ENCODE data around the gene SELENON.

The SELENON gene

GRCh38 chr1:25858906-25859789, 59.2 kb downstream of the SELENON start, which contains the start of gene AUNIP:
Gene AUNIP, minus strand, starts transcription at chr1:25859457. Its CDS starts 100 bp downstream, at chr1:25859357.
- no peak for TF ChIP-seq CTCF (IDR thresholded peaks at IDR 0.05; ENCODE audit: insufficient read depth, low read length, poor library complexity, severe bottlenecking)
- Histone ChIP-seq H3K27me3 (replicated peaks; ENCODE audit: control insufficient read depth, insufficient read depth, low read length) (no peaks in the 10 kb centered on the region), H3K36me3 (ENCODE audit: control insufficient read depth, insufficient read depth, low read length) (no peaks in the 10 kb centered on the region; the same call in none of the 2 replicates), H3K4me3 (replicated peaks; ENCODE audit: low read depth, low read length) (peak within 1 kb of the TSS; percentile 91)
- DNase-seq (ENCODE audit: extremely low read depth, insufficient read length) = peak; percentile 94

- Histone ChIP-seq H3K36me3 (ENCODE audit: control insufficient read depth, insufficient read depth, low read length) (no peaks in the 10 kb centered on the region; the same call in none of the 2 replicates), H3K27me3 (replicated peaks; ENCODE audit: control insufficient read depth, insufficient read depth, low read length) (no peaks in the 10 kb centered on the region), H3K4me3 (replicated peaks; ENCODE audit: low read depth, low read length) (no peak overlapping the region)
- no peak for TF ChIP-seq CTCF (IDR thresholded peaks at IDR 0.05; ENCODE audit: insufficient read depth, low read length, poor library complexity, severe bottlenecking)
- DNase-seq (ENCODE audit: extremely low read depth, insufficient read length) = no peak
Measured at GRCh38 chr1:25861316-25862286, 61.6 kb downstream of the SELENON start.

- DNase-seq (ENCODE audit: extremely low read depth, insufficient read length) = no peak
- H3K4me3 ChIP-seq (replicated peaks; ENCODE audit: low read depth, low read length) = no peak overlapping the region
- H3K27me3 ChIP-seq (replicated peaks; ENCODE audit: control insufficient read depth, insufficient read depth, low read length) = no peaks in the 10 kb centered on the region
- no peaks in the 10 kb centered on the region; the same call in none of the 2 replicates for H3K36me3 ChIP-seq (ENCODE audit: control insufficient read depth, insufficient read depth, low read length)
- no peak for TF ChIP-seq CTCF (IDR thresholded peaks at IDR 0.05; ENCODE audit: insufficient read depth, low read length, poor library complexity, severe bottlenecking)
Measured at GRCh38 chr1:25862785-25863485, 62.9 kb downstream of the SELENON start.

- DNase-seq (ENCODE audit: extremely low read depth, insufficient read length) = no peak
- no peaks in the 10 kb centered on the region for H3K27me3 ChIP-seq (replicated peaks; ENCODE audit: control insufficient read depth, insufficient read depth, low read length)
- no peak overlapping the region for H3K4me3 ChIP-seq (replicated peaks; ENCODE audit: low read depth, low read length)
- no peak for TF ChIP-seq CTCF (IDR thresholded peaks at IDR 0.05; ENCODE audit: insufficient read depth, low read length, poor library complexity, severe bottlenecking)
- H3K36me3 ChIP-seq (ENCODE audit: control insufficient read depth, insufficient read depth, low read length) = no peaks in the 10 kb centered on the region; the same call in none of the 2 replicates
Measured at GRCh38 chr1:25863486-25864262, 63.7 kb downstream of the SELENON start.

Data from GM06990 (cell line).